ENCODE measurements around the gene LAMTOR3.

DNA sequence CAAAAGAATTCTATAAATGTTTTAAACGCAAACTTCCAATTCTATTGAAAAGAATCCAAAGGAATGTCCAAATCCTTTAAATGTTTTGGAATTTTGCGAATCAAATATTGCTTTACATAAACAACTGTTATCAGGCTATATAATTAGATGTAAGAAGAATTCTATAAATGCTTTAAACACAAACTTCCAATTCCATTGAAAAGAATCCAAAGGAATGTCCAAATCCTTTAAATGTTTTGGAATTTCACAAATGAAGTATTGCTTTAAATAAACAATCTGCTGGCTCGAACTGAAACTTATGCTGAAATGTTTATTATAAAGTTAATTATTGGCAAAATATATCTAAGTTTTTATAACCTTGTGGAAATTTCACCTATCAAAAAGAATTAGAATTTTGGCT is 61.5 kb downstream of the LAMTOR3 start:
- TF ChIP-seq CTCF (IDR thresholded peaks at IDR 0.05) (no peak), POLR2AphosphoS5 (IDR thresholded peaks at IDR 0.05) (no peak), POLR2A (IDR thresholded peaks at IDR 0.05) (no peak), EP300 (IDR thresholded peaks at IDR 0.05) (no peak)
